Natural killer cell treated with Interleukin-12 subunit alpha and Interleukin-12 subunit beta and Interleukin-15 and Interleukin-18, amount 100 ng/mL, for 72 hours (primary cell): ENCODE data around the gene RBM20. TPM values are rescaled to one million over a fixed set of nuclear protein-coding genes. Genes with fewer than 3 reads are reported as not detected.
"Not testable (repeated sequence)": the region's sequence is repeated elsewhere in the genome, so short reads cannot be mapped to it uniquely, and the experiment has no call there.

Experiments used
- ATAC-seq, 2 donors: fragments of 150-1000 bp; cut with Tn5 transposase in 1 of 2; sonication (Bioruptor Pico), chemical (Tn5 transposase) in 1 of 2; 2 replicates each; pipeline ENCODE4 v1.10.0; 2021
- DNase-seq: peaks from one replicate; pipeline ENCODE4 v3.0.0; 2022; ENCODE audit warnings: low spot score
- H3K27ac Mint-ChIP-seq, 2 donors: 1 replicate in 1 of 2; 2 replicates in 1 of 2; pipeline ENCODE4 v1.8.0; 2022; ENCODE audit warnings: mixed read lengths in 2 of 2, mild to moderate bottlenecking in 1 of 2, moderate library complexity in 1 of 2
- H3K27me3 Mint-ChIP-seq, 2 donors: 1 replicate in 1 of 2; 2 replicates in 1 of 2; pipeline ENCODE4 v1.8.0; 2022; ENCODE audit warnings: mixed read lengths in 2 of 2
- H3K36me3 Mint-ChIP-seq: one replicate; pipeline ENCODE4 v1.8.0; 2022; ENCODE audit warnings: mixed read lengths
- H3K4me1 Mint-ChIP-seq, 2 donors: 1 replicate in 1 of 2; 2 replicates in 1 of 2; pipeline ENCODE4 v1.8.0; 2022; ENCODE audit warnings: low read depth in 2 of 2, mixed read lengths in 2 of 2, mild to moderate bottlenecking in 1 of 2
- H3K4me3 Mint-ChIP-seq: one replicate; pipeline ENCODE4 v1.8.0; 2022; ENCODE audit warnings: mixed read lengths
- H3K9me3 Mint-ChIP-seq: 2 replicates; pipeline ENCODE4 v1.8.0; 2022; ENCODE audit warnings: mixed read lengths
- total RNA-seq, 2 donors: library from RNA; stranded (reverse); gene quantifications; one replicate each; pipeline ENCODE4 v1.2.3, GENCODE V29; 2022

RBM20 gene
- total RNA-seq, 2 donors from 2014 or later, result not detected

- no peak overlapping the region for H3K4me3 Mint-ChIP-seq
- peaks cover 5 to 8% of the 10 kb centered on the region in 2 donors for H3K27me3 Mint-ChIP-seq
- H3K27ac Mint-ChIP-seq, result no peak overlapping the region
- H3K36me3 Mint-ChIP-seq, result no peaks in the 10 kb centered on the region
- ATAC-seq (no peak), DNase-seq (no peak)
- no peaks in the 10 kb centered on the region for H3K9me3 Mint-ChIP-seq
- H3K4me1 Mint-ChIP-seq, result no peaks in the 10 kb centered on the region
Observed at GRCh38 chr10:110634527-110635209, 9.5 kb upstream of the RBM20 start.

DNA sequence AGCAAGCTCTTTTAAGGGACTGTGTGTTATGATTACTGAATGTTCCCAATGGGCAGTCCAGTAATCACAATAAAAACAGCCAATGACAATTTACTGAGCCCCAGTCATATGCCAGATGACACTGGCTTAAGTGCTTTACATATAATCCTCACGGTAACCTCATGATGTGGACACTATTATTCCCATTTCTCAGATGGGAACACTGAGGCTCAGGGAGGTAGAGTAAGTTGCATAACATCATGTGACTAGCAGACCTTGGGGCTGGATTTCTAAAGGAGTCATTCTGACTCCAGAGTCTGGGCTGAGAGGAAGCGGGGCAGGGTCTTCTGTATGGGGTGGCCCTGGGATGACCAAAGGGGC is 7.6 kb upstream of the RBM20 start:
- H3K27me3 Mint-ChIP-seq, result peaks cover 15 to 17% of the 10 kb centered on the region in 2 donors
- H3K36me3 Mint-ChIP-seq, result no peaks in the 10 kb centered on the region
- peaks cover 4 to 9% of the 10 kb centered on the region in 2 donors for H3K4me1 Mint-ChIP-seq
- H3K9me3 Mint-ChIP-seq, result no peaks in the 10 kb centered on the region
- H3K27ac Mint-ChIP-seq, result no peak overlapping the region
- no peak for DNase-seq
- no peak overlapping the region for H3K4me3 Mint-ChIP-seq
- ATAC-seq, result no peak

GRCh38 chr10:110636932-110637557 is 7.1 kb upstream of the RBM20 start:
- no peak for ATAC-seq
- no peaks in the 10 kb centered on the region for H3K36me3 Mint-ChIP-seq
- peaks cover 18 to 22% of the 10 kb centered on the region in 2 donors for H3K27me3 Mint-ChIP-seq
- no peak for DNase-seq
- no peak overlapping the region for H3K27ac Mint-ChIP-seq
- no peaks in the 10 kb centered on the region for H3K9me3 Mint-ChIP-seq
- H3K4me1 Mint-ChIP-seq, result peaks cover 4 to 9% of the 10 kb centered on the region in 2 donors
- H3K4me3 Mint-ChIP-seq, result no peak overlapping the region

- Mint-ChIP-seq H3K4me3 (no peak overlapping the region), H3K27me3 (peaks cover 22 to 28% of the 10 kb centered on the region in 2 donors), H3K4me1 (peaks cover 5 to 11% of the 10 kb centered on the region in 2 donors), H3K27ac (no peak overlapping the region), H3K9me3 (no peaks in the 10 kb centered on the region), H3K36me3 (no peaks in the 10 kb centered on the region)
- ATAC-seq (no peak), DNase-seq (no peak)
Observed at GRCh38 chr10:110637558-110638053, 6.5 kb upstream of the RBM20 start.

GRCh38 chr10:110638319-110638718 is 5.8 kb upstream of the RBM20 start:
- ATAC-seq, result no peak

DNA sequence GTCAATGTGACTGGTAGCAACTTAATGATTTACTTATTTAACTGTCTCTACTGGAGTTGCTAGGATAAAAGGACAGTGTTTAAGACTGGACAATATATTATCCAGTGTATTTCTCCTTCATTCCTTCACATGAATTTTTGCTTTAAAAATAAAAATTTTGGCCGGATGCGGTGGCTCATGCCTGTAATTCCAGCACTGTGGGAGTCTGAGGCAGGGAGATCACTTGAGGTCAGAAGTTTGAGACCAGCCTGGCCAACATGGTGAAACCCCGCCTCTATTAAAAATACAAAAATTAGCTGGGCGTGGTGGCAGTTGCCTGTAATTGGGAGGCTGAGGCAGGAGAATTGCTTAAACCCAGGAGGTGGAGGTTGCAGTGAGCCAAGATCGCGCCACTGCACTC is 5.1 kb upstream of the RBM20 start:
- DNase-seq, H3K27ac Mint-ChIP-seq, ATAC-seq, H3K4me3 Mint-ChIP-seq, H3K36me3 Mint-ChIP-seq, H3K9me3 Mint-ChIP-seq: not testable (repeated sequence)
- peaks cover 11 to 18% of the 10 kb centered on the region in 2 donors for H3K4me1 Mint-ChIP-seq
- peaks cover 28 to 37% of the 10 kb centered on the region in 2 donors for H3K27me3 Mint-ChIP-seq

More at GRCh38 chr10:110638319-110638718, 5.8 kb upstream of the RBM20 start:
- no peak overlapping the region for H3K4me3 Mint-ChIP-seq
- no peaks in the 10 kb centered on the region for H3K36me3 Mint-ChIP-seq
- no peak for DNase-seq
- H3K27ac Mint-ChIP-seq, result no peak overlapping the region
- no peaks in the 10 kb centered on the region for H3K9me3 Mint-ChIP-seq
- peaks cover 27 to 35% of the 10 kb centered on the region in 2 donors for H3K27me3 Mint-ChIP-seq
- peaks cover 9 to 16% of the 10 kb centered on the region in 2 donors for H3K4me1 Mint-ChIP-seq

DNA sequence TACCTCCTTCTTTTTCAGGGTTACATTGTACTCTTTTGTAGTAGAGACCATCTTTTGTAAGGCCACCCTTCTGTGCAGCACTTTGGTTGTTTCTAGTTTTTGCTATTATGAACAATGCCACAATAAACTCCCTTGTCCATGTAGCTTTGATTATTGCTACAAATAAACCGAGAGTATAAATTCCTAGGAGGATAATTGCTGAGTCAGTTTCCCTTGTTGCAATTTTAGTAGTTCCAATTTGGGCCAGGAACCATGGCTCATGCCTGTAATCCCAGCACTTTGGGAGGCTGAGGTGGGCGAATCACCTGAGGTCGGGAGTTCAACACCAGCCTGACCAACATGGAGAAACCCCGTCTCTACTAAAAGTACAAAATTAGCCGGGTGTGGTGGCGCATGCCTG is 4.3 kb upstream of the RBM20 start:
- H3K9me3 Mint-ChIP-seq, DNase-seq, H3K4me3 Mint-ChIP-seq, H3K27ac Mint-ChIP-seq, H3K36me3 Mint-ChIP-seq, ATAC-seq: not testable (repeated sequence)
- peaks cover 31 to 38% of the 10 kb centered on the region in 2 donors for H3K27me3 Mint-ChIP-seq
- peaks cover 11 to 18% of the 10 kb centered on the region in 2 donors for H3K4me1 Mint-ChIP-seq

GRCh38 chr10:110641256-110641655 is 2.9 kb upstream of the RBM20 start:
- no peak for DNase-seq
- H3K9me3 Mint-ChIP-seq, result no peaks in the 10 kb centered on the region
- peaks cover 35 to 43% of the 10 kb centered on the region in 2 donors for H3K27me3 Mint-ChIP-seq
- no peaks in the 10 kb centered on the region for H3K36me3 Mint-ChIP-seq
- H3K4me3 Mint-ChIP-seq, result no peak overlapping the region
- peak; percentile 64 to 73 for ATAC-seq
- H3K4me1 Mint-ChIP-seq, result peaks cover 11 to 18% of the 10 kb centered on the region in 2 donors
- H3K27ac Mint-ChIP-seq, result no peak overlapping the region

GRCh38 chr10:110642204-110643034 is 1.7 kb upstream of the RBM20 start:
- ATAC-seq (no peak), DNase-seq (no peak)
- Mint-ChIP-seq H3K4me1 (peaks cover 11 to 18% of the 10 kb centered on the region in 2 donors), H3K36me3 (no peaks in the 10 kb centered on the region), H3K27ac (no peak overlapping the region), H3K9me3 (no peaks in the 10 kb centered on the region), H3K27me3 (peaks cover 32 to 52% of the 10 kb centered on the region in 2 donors), H3K4me3 (peak overlapping the region; percentile 69)

DNA sequence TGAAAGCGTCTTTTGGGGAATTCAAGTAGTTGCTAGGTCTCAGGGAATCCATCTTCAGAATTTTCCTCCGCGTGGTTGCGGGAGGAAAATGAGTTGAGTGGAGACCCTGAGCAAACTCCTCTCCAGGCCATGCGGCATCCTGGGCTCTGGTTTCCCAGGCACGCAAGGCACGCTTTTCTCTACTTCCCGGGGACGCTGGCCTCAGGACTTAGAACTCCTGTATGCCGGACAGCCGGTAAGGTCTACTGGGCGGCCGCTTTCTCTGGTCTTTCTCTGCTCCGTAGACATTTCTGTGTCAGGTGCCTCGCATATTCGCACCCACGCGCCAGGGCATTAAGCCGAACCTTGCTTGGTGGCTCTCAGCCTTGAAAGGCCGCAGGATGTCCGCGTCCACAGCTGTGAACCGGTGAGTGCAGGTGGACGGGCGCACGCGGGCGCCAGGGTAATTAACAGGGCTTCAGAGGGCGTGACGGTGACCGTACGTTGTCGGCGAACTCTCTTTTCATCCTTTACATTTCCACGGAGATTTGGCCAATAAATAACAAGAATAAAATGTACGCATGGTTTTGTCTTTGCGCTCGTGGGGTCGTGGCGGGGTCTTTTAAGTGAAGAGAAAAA is 992 bp upstream of the RBM20 start:
- DNase-seq, result no peak
- H3K36me3 Mint-ChIP-seq, result no peaks in the 10 kb centered on the region
- H3K27me3 Mint-ChIP-seq, result peaks cover 28 to 57% of the 10 kb centered on the region in 2 donors
- peaks cover 11 to 18% of the 10 kb centered on the region in 2 donors for H3K4me1 Mint-ChIP-seq
- peak overlapping the region; percentile 76 for H3K4me3 Mint-ChIP-seq
- no peaks in the 10 kb centered on the region for H3K9me3 Mint-ChIP-seq
- no peak overlapping the region for H3K27ac Mint-ChIP-seq
- no peak for ATAC-seq

GRCh38 chr10:110644598-110645462 is 694 bp downstream of the RBM20 start:
- no peaks in the 10 kb centered on the region for H3K9me3 Mint-ChIP-seq
- peak overlapping the region; percentile 77 for H3K4me3 Mint-ChIP-seq
- no peaks in the 10 kb centered on the region for H3K36me3 Mint-ChIP-seq
- no peak overlapping the region for H3K27ac Mint-ChIP-seq
- H3K27me3 Mint-ChIP-seq, result peaks cover 36 to 74% of the 10 kb centered on the region in 2 donors
- ATAC-seq (no peak), DNase-seq (no peak)
- H3K4me1 Mint-ChIP-seq, result peaks cover 11 to 18% of the 10 kb centered on the region in 2 donors

- Mint-ChIP-seq H3K36me3 (no peaks in the 10 kb centered on the region), H3K9me3 (no peaks in the 10 kb centered on the region), H3K27ac (no peak overlapping the region), H3K4me1 (peaks cover 11 to 24% of the 10 kb centered on the region in 2 donors), H3K4me3 (no peak overlapping the region), H3K27me3 (peaks cover 41 to 74% of the 10 kb centered on the region in 2 donors)
- DNase-seq (no peak), ATAC-seq (no peak)
Observed at GRCh38 chr10:110646417-110647135, 2.4 kb downstream of the RBM20 start.
